Astrocyte of the cerebellum (primary cell): ENCODE measurements around the gene MDM2.
A peak's percentile ranks its signal among the peaks of the same experiment; 100 is the strongest.

Source experiments
- DNase-seq: peaks from one replicate; pipeline ENCODE4 v3.0.0-alpha.2; 2011; ENCODE audit warnings: low read depth
- H3K4me3 ChIP-seq: 2 replicates; pipeline ENCODE4 v1.5.1; 2011; ENCODE audit warnings: mild to moderate bottlenecking, low read depth, low read length, moderate library complexity
- CTCF ChIP-seq: IDR thresholded peaks from 2 replicates; pipeline ENCODE4 v1.5.1; 2012; ENCODE audit warnings: low read length, low read depth, moderate library complexity, mild to moderate bottlenecking; ENCODE audit errors: missing control alignments
- in situ Hi-C: cut with HindIII; loops from 2 replicates; pipeline ENCODE4 v1.10.0; 2017; ENCODE audit warnings: low sequenced_read_pairs

Gene MDM2

GRCh38 chr12:68871396-68871795 is 63.4 kb downstream of the MDM2 start:
- H3K4me3 ChIP-seq = no peak overlapping the region
- in situ Hi-C loops = loop anchor here (5.0 kb wide), 1 partner anchor 96 kb away; no protein-coding TSS in a partner anchor
- no peak for TF ChIP-seq CTCF
- DNase-seq = no peak

GRCh38 chr12:68871921-68872320 is 63.9 kb downstream of the MDM2 start:
- peak; percentile 27 for DNase-seq
- no peak overlapping the region for H3K4me3 ChIP-seq
- TF ChIP-seq CTCF = peak; percentile 50
- in situ Hi-C loops = loop anchor here (5.0 kb wide), 1 partner anchor 95 kb away; no protein-coding TSS in a partner anchor

- no peak overlapping the region for H3K4me3 ChIP-seq
- no peak for TF ChIP-seq CTCF
- in situ Hi-C loops = loop anchor here (5.0 kb wide), 1 partner anchor 94 kb away; no protein-coding TSS in a partner anchor
- DNase-seq = no peak
These were observed 65.3 kb downstream of the MDM2 start for GRCh38 chr12:68873316-68873715.

GRCh38 chr12:68876461-68876860 is 68.5 kb downstream of the MDM2 start:
- H3K4me3 ChIP-seq = no peak overlapping the region
- DNase-seq = no peak
- no peak for TF ChIP-seq CTCF
- in situ Hi-C loops = no loop called here

- TF ChIP-seq CTCF = no peak
- in situ Hi-C loops = no loop called here
- no peak overlapping the region for H3K4me3 ChIP-seq
- DNase-seq = no peak
These were observed 69.6 kb downstream of the MDM2 start for GRCh38 chr12:68877583-68877982.

GRCh38 chr12:68878283-68878682 is 70.3 kb downstream of the MDM2 start:
- no peak overlapping the region for H3K4me3 ChIP-seq
- in situ Hi-C loops = no loop called here
- DNase-seq = no peak
- no peak for TF ChIP-seq CTCF

- DNase-seq = no peak
- in situ Hi-C loops = no loop called here
- H3K4me3 ChIP-seq = no peak overlapping the region
- TF ChIP-seq CTCF = no peak
These were observed 70.9 kb downstream of the MDM2 start for GRCh38 chr12:68878846-68879245.
